ENCODE data around the gene MTR.
"Not testable (repeated sequence)": the region's sequence is repeated elsewhere in the genome, so short reads cannot be mapped to it uniquely, and the experiment has no call there.

MTR gene

GRCh38 chr1:236865818-236866155 is 70.7 kb downstream of the MTR start:
- no peak for DNase-seq

- peak in 1 of 4 experiments; percentile 16 for DNase-seq
Measured at GRCh38 chr1:236868625-236869467, 73.8 kb downstream of the MTR start.

GRCh38 chr1:236869911-236870310 is 74.8 kb downstream of the MTR start:
- DNase-seq: no peak

- DNase-seq: no peak
Measured at GRCh38 chr1:236870721-236871120, 75.6 kb downstream of the MTR start.

- DNase-seq: no peak
Measured at GRCh38 chr1:236872075-236872666, 77.1 kb downstream of the MTR start.

- no peak for DNase-seq
Measured at GRCh38 chr1:236875975-236876374, 80.9 kb downstream of the MTR start.

GRCh38 chr1:236877661-236878060 is 82.6 kb downstream of the MTR start:
- DNase-seq: no peak

GRCh38 chr1:236880209-236880608 is 85.1 kb downstream of the MTR start:
- no peak for DNase-seq

- DNase-seq: no peak
Measured at GRCh38 chr1:236882678-236883077, 87.6 kb downstream of the MTR start.

GRCh38 chr1:236886199-236886598 is 91.1 kb downstream of the MTR start:
- no peak for DNase-seq

- DNase-seq: no peak
Measured at GRCh38 chr1:236887081-236887480, 92.0 kb downstream of the MTR start.

- DNase-seq: no peak
Measured at GRCh38 chr1:236888126-236888525, 93.0 kb downstream of the MTR start.

GRCh38 chr1:236888903-236889302 is 93.8 kb downstream of the MTR start:
- no peak for DNase-seq

- no peak for DNase-seq
Measured at GRCh38 chr1:236890152-236891056, 95.3 kb downstream of the MTR start.

GRCh38 chr1:236893626-236894545 is 98.8 kb downstream of the MTR start:
- DNase-seq: no peak

GRCh38 chr1:236895665-236896387 is 100.7 kb downstream of the MTR start:
- no peak for DNase-seq

GRCh38 chr1:236896716-236897115 is 101.6 kb downstream of the MTR start:
- no peak for DNase-seq

GRCh38 chr1:236904892-236905741 is 110.0 kb downstream of the MTR start:
- no peak for DNase-seq

- no peak for DNase-seq
Measured at GRCh38 chr1:236907205-236907604, 112.1 kb downstream of the MTR start.

GRCh38 chr1:236908669-236909068 is 113.6 kb downstream of the MTR start:
- DNase-seq: no peak

GRCh38 chr1:236911047-236911446 is 116.0 kb downstream of the MTR start:
- not testable (repeated sequence) for DNase-seq

All from activated naive CD4-positive, alpha-beta T cell (primary cell).